GM23338 (cell line): ENCODE results near the gene C10orf105. TPM values are rescaled to one million over a fixed set of nuclear protein-coding genes. Genes with fewer than 3 reads are reported as not detected.

ENCODE experiments used
- ATAC-seq: fragments of 200-7000 bp; cut with Tn5 transposase; 3 replicates; pipeline ENCODE4 v1.9.1; 2020
- DNase-seq: peaks from one replicate; pipeline ENCODE4 v3.0.0-alpha.2; 2015; ENCODE audit warnings: low spot score
- H2AFZ ChIP-seq: fragments of 200-600 bp; sonication (generic); 2 replicates; pipeline ENCODE4 v1.8.0; 2016; ENCODE audit warnings: antibody characterized with exemption, mild to moderate bottlenecking, moderate library complexity
- H3F3A ChIP-seq: fragments of 200-600 bp; sonication (generic); replicated peaks from 2 replicates; pipeline ENCODE4 v1.8.0; 2017; ENCODE audit warnings: antibody characterized with exemption, mixed run types, low read depth
- H3K27ac ChIP-seq: fragments of 200-600 bp; sonication (generic); 2 replicates; pipeline ENCODE4 v1.6.1; 2016; ENCODE audit warnings: low read depth
- H3K27me3 ChIP-seq: fragments of 200-600 bp; sonication (generic); 2 replicates; pipeline ENCODE4 v1.8.0; 2016; ENCODE audit warnings: mild to moderate bottlenecking, mixed run types, moderate library complexity; ENCODE audit not compliant: insufficient read depth
- H3K36me3 ChIP-seq: fragments of 200-600 bp; sonication (generic); 2 replicates; pipeline ENCODE4 v1.8.0; 2016; ENCODE audit warnings: mild to moderate bottlenecking; ENCODE audit not compliant: insufficient read depth
- H3K4me1 ChIP-seq: fragments of 200-600 bp; sonication (generic); 2 replicates; pipeline ENCODE4 v1.8.0; 2016; ENCODE audit warnings: mild to moderate bottlenecking, moderate library complexity; ENCODE audit not compliant: insufficient read depth
- H3K4me2 ChIP-seq: fragments of 200-600 bp; sonication (generic); 2 replicates; pipeline ENCODE4 v1.7.1; 2017; ENCODE audit warnings: mixed run types
- H3K4me3 ChIP-seq: fragments of 200-600 bp; sonication (generic); 2 replicates; pipeline ENCODE4 v1.6.1; 2016; ENCODE audit warnings: mixed run types
- H3K79me2 ChIP-seq: fragments of 200-600 bp; sonication (generic); replicated peaks from 2 replicates; pipeline ENCODE4 v1.8.0; 2017; ENCODE audit warnings: mild to moderate bottlenecking; ENCODE audit not compliant: insufficient read depth
- H3K9me2 ChIP-seq: fragments of 200-600 bp; sonication (generic); 2 replicates; pipeline ENCODE4 v1.8.0; 2017; ENCODE audit not compliant: insufficient read depth
- H4K20me1 ChIP-seq: fragments of 200-600 bp; sonication (generic); replicated peaks from 2 replicates; pipeline ENCODE4 v1.8.0; 2017; ENCODE audit warnings: mild to moderate bottlenecking; ENCODE audit not compliant: insufficient read depth
- H3K27ac Mint-ChIP-seq: 2 replicates; pipeline ENCODE4 v1.8.0; 2020; ENCODE audit warnings: inconsistent platforms, mild to moderate bottlenecking, moderate library complexity, mixed read lengths
- H3K27me3 Mint-ChIP-seq: 3 replicates; pipeline ENCODE4 v1.8.0; 2022; ENCODE audit warnings: low read depth, mild to moderate bottlenecking, moderate library complexity, mixed read lengths, inconsistent platforms; ENCODE audit not compliant: insufficient read depth, poor library complexity
- H3K36me3 Mint-ChIP-seq: 3 replicates; pipeline ENCODE4 v1.8.0; 2021; ENCODE audit warnings: low read depth, mild to moderate bottlenecking, inconsistent platforms, moderate library complexity, mixed read lengths
- H3K4me1 Mint-ChIP-seq: 3 replicates; pipeline ENCODE4 v1.8.0; 2020; ENCODE audit warnings: mild to moderate bottlenecking, inconsistent platforms, mixed read lengths
- H3K4me3 Mint-ChIP-seq: 3 replicates; pipeline ENCODE4 v1.8.0; 2021; ENCODE audit warnings: moderate library complexity, mild to moderate bottlenecking, inconsistent platforms, mixed read lengths
- H3K9me3 Mint-ChIP-seq: 3 replicates; pipeline ENCODE4 v1.8.0; 2020; ENCODE audit warnings: moderate library complexity, mild to moderate bottlenecking, inconsistent platforms, mixed read lengths
- CREB1 ChIP-seq: fragments of 250-450 bp; sonication (Bioruptor Pico); IDR thresholded peaks from 2 replicates; pipeline ENCODE4 v1.5.0; 2020; ENCODE audit warnings: low read depth, mild to moderate bottlenecking, moderate library complexity
- CTCF ChIP-seq, 2 experiments: fragments of 200-600 bp in 1 of 2; sonication (generic) in 1 of 2; conservative IDR thresholded peaks; 2 replicates each; pipeline versions ENCODE4 v1.5.1 to v1.6.1; 2016 to 2017; ENCODE audit warnings: antibody characterized with exemption in 2 of 2, low read depth in 2 of 2, mild to moderate bottlenecking in 2 of 2, moderate library complexity in 1 of 2
- ETS1 ChIP-seq: IDR thresholded peaks from 2 replicates; pipeline ENCODE4 v1.6.1; 2016; ENCODE audit warnings: antibody characterized with exemption
- EZH2 ChIP-seq: fragments of 200-600 bp; sonication (generic); IDR thresholded peaks from one replicate; pipeline ENCODE4 v1.8.0; 2017; ENCODE audit warnings: antibody characterized with exemption, mild to moderate bottlenecking, low read depth; ENCODE audit not compliant: unreplicated experiment
- EZH2phosphoT487 ChIP-seq: fragments of 200-600 bp; sonication (generic); IDR thresholded peaks from one replicate; pipeline ENCODE4 v1.8.1; 2018; ENCODE audit warnings: antibody characterized with exemption; ENCODE audit not compliant: unreplicated experiment
- JUNB ChIP-seq: IDR thresholded peaks from one replicate; pipeline ENCODE4 v1.6.1; 2016; ENCODE audit warnings: antibody characterized with exemption; ENCODE audit not compliant: unreplicated experiment
- NANOG ChIP-seq: IDR thresholded peaks from 2 replicates; pipeline ENCODE4 v1.6.1; 2016; ENCODE audit warnings: antibody characterized with exemption, borderline replicate concordance
- POLR2AphosphoS5 ChIP-seq: IDR thresholded peaks from 2 replicates; pipeline ENCODE4 v1.6.1; 2016; ENCODE audit warnings: antibody characterized with exemption, low read depth
- REST ChIP-seq: IDR thresholded peaks from one replicate; pipeline ENCODE4 v1.6.1; 2018; ENCODE audit warnings: antibody characterized with exemption; ENCODE audit not compliant: unreplicated experiment
- STAT1 ChIP-seq: IDR thresholded peaks from one replicate; pipeline ENCODE4 v1.6.1; 2016; ENCODE audit warnings: antibody characterized with exemption; ENCODE audit not compliant: unreplicated experiment
- ZNF114 ChIP-seq: fragments of 250-450 bp; sonication (Bioruptor Pico); IDR thresholded peaks from 2 replicates; pipeline ENCODE4 v1.5.0; 2020; ENCODE audit warnings: mild to moderate bottlenecking, moderate library complexity
- polyA plus RNA-seq: library from polyadenylated mRNA; unstranded; fragments of >200 nt; fragmentation: Nextera tagmentation; extraction: Ambion mirVana; gene quantifications from 2 replicates; pipeline ENCODE4 v1.2.1, GENCODE V29; 2016
- total RNA-seq: library from RNA; depleted of rRNA; stranded (reverse); fragments of >200 nt; shearing (Covaris generic); gene quantifications from 2 replicates; pipeline ENCODE4 v1.2.3, GENCODE V29; 2014

Gene C10orf105
- total and polyA plus RNA-seq, 2 experiments from 2014 or later, result 0.15 to 0.17 TPM

GRCh38 chr10:71690094-71690720 is 29.4 kb downstream of the C10orf105 start:
- Histone ChIP-seq H3K4me1 (peaks cover 13% of the 10 kb centered on the region), H4K20me1 (no peaks in the 10 kb centered on the region), H3F3A (no peaks in the 10 kb centered on the region), H3K36me3 (no peaks in the 10 kb centered on the region), H3K4me3 (no peak overlapping the region), H3K9me2 (no peaks in the 10 kb centered on the region), H3K27ac (no peak overlapping the region), H3K27me3 (no peaks in the 10 kb centered on the region), H3K79me2 (no peaks in the 10 kb centered on the region), H2AFZ (no peak overlapping the region), H3K4me2 (no peak overlapping the region)
- TF ChIP-seq POLR2AphosphoS5, result no peak
- TF ChIP-seq NANOG, result no peak
- TF ChIP-seq STAT1, result no peak
- no peak for TF ChIP-seq REST
- TF ChIP-seq JUNB, result no peak
- TF ChIP-seq ZNF114 (CRISPR knock-in tag), result no peak
- TF ChIP-seq CREB1 (CRISPR knock-in tag), result no peak
- no peak for TF ChIP-seq CTCF (conservative IDR thresholded peaks at IDR 0.05; ENCODE audit: low read depth in 2 of 2)
- no peak for TF ChIP-seq EZH2
- no peak for TF ChIP-seq ETS1
- TF ChIP-seq EZH2phosphoT487, result no peak
- peaks cover 6% of the 10 kb centered on the region for H3K36me3 Mint-ChIP-seq
- H3K27ac Mint-ChIP-seq, result no peak overlapping the region
- ATAC-seq (no peak), DNase-seq (no peak)
- H3K4me1 Mint-ChIP-seq, result peaks cover 21% of the 10 kb centered on the region
- peaks cover 17% of the 10 kb centered on the region for H3K9me3 Mint-ChIP-seq
- peaks cover 9% of the 10 kb centered on the region for H3K27me3 Mint-ChIP-seq
- H3K4me3 Mint-ChIP-seq, result no peak overlapping the region
